Stimulated activated CD4-positive, alpha-beta T cell treated with anti-CD3 and anti-CD28 coated beads, Interleukin-2, amount 100 ng/mL, for 24 hours (primary cell): ENCODE measurements around the gene ARF1.

ENCODE experiments used
- DNase-seq, 2 donors: peaks; one replicate each; pipeline ENCODE4 v3.0.0-alpha.2; 2020

ARF1 gene

DNA sequence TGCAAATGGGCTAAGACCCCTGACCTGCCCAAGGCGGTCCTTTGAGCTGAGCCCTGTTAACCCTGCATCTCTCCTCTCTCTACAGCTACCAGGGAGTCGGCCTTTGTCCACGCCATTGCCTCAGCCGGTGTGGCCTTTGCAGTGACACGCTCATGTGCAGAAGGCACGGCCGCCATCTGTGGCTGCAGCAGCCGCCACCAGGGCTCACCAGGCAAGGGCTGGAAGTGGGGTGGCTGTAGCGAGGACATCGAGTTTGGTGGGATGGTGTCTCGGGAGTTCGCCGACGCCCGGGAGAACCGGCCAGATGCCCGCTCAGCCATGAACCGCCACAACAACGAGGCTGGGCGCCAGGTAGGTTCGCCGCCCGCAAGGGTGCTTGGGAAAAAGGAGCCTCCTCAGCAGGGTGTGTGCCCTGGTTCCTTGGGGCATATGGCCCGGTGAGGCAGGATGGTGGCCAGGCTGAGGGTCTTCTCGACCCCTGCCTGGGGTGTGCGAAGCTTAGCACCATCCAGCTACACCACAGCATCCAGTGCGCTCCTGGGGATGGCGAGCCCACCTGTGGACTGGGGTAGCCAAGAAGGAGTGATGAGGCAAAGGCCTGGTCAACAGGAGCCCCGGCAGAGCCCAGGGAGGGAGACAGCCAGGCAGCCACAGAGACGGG, 31.8 kb upstream of the ARF1 start:
- DNase-seq, result peak in 1 of 2 donors; percentile 5

- no peak for DNase-seq
These were observed 24.1 kb upstream of the ARF1 start for GRCh38 chr1:228058172-228058948.

DNA sequence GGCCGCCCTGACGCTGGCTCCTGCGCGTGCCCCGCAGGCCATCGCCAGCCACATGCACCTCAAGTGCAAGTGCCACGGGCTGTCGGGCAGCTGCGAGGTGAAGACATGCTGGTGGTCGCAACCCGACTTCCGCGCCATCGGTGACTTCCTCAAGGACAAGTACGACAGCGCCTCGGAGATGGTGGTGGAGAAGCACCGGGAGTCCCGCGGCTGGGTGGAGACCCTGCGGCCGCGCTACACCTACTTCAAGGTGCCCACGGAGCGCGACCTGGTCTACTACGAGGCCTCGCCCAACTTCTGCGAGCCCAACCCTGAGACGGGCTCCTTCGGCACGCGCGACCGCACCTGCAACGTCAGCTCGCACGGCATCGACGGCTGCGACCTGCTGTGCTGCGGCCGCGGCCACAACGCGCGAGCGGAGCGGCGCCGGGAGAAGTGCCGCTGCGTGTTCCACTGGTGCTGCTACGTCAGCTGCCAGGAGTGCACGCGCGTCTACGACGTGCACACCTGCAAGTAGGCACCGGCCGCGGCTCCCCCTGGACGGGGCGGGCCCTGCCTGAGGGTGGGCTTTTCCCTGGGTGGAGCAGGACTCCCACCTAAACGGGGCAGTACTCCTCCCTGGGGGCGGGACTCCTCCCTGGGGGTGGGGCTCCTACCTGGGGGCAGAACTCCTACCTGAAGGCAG, 23.4 kb upstream of the ARF1 start:
- peak; percentile 34 to 36 for DNase-seq

DNA sequence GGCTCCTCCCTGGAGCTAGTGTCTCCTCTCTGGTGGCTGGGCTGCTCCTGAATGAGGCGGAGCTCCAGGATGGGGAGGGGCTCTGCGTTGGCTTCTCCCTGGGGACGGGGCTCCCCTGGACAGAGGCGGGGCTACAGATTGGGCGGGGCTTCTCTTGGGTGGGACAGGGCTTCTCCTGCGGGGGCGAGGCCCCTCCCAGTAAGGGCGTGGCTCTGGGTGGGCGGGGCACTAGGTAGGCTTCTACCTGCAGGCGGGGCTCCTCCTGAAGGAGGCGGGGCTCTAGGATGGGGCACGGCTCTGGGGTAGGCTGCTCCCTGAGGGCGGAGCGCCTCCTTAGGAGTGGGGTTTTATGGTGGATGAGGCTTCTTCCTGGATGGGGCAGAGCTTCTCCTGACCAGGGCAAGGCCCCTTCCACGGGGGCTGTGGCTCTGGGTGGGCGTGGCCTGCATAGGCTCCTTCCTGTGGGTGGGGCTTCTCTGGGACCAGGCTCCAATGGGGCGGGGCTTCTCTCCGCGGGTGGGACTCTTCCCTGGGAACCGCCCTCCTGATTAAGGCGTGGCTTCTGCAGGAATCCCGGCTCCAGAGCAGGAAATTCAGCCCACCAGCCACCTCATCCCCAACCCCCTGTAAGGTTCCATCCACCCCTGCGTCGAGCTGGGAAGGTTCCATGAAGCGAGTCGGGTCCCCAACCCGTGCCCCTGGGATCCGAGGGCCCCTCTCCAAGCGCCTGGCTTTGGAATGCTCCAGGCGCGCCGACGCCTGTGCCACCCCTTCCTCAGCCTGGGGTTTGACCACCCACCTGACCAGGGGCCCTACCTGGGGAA, 22.7 kb upstream of the ARF1 start:
- peak; percentile 66 to 75 for DNase-seq

- DNase-seq, result no peak
These were observed 21.9 kb upstream of the ARF1 start for GRCh38 chr1:228060458-228061190.

- no peak for DNase-seq
These were observed 21.0 kb upstream of the ARF1 start for GRCh38 chr1:228061411-228062084.

DNA sequence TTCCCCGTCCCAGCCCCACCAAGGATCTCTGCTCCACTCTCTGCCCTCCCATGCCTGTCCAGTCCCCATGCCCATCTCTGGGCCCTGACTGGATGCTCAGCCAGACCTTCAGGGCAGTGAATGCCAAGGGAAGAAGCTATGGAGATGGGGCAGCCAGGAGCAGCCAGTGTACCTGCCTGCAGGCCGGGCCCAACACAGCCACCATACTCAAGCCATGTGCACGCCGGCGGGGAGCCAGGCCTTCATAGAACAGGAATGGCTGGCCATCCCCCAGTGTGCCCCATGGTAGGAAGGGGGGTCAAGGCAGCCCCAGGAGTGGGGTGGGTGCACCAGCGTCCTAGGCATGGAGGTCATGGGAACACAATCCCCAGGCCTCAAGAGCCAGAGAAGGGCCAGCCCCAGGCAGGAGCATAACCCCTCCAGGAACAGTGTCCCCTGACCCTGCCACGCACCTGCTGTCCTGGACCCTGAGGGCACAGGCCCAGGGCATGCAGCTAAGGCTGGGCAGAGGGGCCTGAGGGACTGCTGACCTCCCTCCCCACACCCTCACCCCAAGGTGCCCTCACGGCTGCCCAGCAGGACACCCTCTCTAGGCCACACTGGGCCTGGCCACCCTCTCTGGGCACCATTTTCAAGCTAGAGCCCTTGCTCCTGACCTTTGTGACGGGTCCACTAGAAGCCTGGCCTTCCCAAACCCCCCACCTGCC, 20.3 kb upstream of the ARF1 start:
- DNase-seq, result no peak

- DNase-seq, result no peak
These were observed 19.7 kb upstream of the ARF1 start for GRCh38 chr1:228062812-228063211.

DNA sequence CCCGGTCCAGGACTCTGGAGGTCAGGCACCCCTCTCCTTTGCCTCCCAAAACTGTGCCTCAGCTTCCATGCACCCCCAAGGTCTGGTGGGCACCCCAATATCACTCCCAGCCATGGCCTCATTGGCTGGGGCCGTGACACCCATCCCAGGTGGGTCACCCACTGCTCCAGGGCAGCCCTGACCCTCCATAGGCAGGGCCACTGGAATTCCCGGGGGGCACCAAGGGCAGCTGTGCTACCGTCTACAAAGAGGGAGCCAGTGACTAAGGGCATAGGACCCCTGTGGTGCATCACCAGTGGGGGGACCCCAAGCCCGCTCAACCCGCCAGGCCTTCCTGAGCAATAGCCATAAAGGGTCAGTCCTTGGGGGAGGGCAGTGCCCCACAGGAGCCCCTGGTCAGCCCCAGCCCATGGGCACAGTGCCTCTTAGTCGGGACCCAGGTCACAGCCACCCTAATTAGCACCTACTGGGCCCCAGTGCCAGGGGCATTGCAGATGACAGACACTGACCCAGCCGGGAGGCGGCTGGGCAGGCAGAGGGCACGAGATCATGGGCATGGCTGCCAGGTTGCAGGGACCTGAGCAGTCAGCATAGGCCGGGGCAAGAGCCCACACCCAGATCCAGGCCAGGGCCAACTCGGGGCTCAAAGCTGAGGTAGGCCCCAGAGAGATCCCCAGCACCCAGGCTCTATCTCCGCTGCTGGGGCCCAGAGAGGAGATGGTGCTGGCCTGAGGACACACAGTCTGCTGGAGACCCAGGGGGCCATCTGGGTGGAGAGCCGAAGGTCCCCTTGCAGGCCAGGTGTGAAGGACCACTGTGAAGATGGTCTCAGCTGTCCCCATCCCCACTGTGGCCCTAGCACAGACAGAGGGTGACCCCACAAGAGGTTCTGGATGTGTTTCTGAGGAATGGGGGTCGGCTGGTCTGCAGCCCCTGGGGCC, 19.0 kb upstream of the ARF1 start:
- DNase-seq, result no peak

GRCh38 chr1:228064296-228064695, 18.2 kb upstream of the ARF1 start:
- no peak for DNase-seq

GRCh38 chr1:228064741-228065542, 17.6 kb upstream of the ARF1 start:
- no peak for DNase-seq

DNA sequence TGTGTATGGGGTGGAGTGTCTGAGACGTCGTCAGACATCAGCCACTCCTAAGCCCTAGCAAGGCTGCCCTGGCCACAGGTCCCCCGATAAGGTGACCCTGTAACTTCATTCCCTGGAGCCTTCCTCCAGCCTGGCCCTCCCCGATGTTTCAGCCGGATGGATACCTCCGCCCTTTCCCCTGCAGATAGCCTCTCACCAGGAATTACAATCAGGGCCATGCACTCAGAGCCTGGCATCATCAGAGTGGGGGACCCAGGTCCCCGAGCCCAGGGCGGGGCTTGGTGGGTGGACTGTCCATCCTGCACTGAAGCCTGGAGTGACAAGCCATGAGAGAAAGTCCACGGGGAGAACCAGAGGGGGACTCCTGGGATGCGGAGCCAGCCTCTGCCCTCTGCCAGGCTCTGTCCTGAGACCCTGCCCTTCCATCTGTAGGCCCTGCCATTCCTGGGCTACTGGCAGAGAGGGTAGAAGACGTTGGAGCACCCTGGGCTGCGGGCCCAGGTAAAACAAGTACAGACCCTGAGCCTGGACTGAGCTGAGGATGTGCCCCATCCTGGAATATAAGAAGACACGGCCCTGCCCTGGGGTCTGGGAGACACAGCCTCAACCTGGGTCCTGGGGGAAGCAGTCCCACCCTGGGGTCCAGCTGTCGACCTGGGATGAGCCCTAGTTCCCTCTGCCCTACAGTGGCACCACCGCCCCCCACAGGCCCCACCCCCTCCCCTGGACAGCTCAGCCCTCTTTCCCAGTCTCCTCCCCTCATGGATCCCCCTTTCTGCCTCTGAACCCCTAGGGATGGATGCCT, 16.8 kb upstream of the ARF1 start:
- no peak for DNase-seq

DNA sequence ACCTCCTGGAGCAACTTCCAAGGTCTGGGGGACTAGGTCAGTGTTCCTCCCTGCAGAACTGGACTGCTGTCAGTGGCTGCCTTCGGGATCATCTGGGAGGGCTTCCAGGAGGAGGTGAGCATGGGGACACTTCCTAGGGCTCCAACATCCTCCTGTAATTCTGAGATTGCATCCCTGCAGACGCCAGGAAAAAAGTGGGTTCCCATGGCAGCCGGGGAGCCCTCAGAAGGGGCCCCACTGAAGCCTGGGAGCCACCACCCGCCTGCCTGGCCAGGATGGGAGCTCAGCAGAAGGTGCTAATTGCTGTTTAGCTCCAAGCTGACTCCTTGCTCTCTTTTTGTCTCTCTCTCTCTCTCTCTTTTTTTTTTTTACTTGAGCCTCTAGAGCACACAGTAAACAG, 16.1 kb upstream of the ARF1 start:
- DNase-seq, result no peak

GRCh38 chr1:228066891-228067654, 15.4 kb upstream of the ARF1 start:
- no peak for DNase-seq

DNA sequence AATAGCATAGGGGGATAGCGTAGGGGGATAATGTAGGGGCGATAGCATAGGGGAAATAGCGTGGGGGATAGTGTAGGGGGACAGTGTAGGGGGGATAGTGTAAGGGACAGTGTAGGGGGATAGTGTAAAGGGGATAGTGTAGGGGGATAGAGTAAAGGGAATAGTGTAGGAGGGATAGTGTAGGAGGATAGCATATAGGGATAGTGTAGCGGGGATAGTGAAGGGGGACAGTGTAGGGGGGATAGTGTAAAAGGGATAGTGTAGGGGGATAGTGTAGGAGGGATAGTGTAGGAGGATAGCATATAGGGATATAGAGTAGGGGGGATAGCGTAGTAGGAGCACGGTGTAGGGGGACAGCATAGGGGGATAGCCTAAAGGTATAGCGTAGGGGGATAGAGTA, 14.1 kb upstream of the ARF1 start:
- DNase-seq, result no peak

DNA sequence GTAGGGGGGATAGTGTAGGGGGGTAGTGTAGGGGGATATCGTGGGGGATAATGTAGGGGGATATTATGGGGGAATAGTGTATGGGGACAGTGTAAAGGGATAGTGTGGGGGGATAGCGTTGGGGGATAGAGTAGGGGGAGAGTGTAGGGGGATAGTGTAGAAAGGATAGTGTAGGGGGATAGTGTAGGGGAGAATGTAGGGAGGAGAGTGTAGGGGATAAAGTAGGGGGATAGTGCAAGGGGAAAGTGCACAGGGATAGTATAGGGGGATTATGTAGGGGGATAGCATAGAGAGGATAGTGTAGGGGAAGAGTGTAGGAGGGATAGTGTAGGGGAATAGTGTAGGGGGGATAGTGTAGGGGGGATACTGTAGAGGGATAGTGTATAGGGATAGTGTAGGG, 12.3 kb upstream of the ARF1 start:
- DNase-seq, result no peak

DNA sequence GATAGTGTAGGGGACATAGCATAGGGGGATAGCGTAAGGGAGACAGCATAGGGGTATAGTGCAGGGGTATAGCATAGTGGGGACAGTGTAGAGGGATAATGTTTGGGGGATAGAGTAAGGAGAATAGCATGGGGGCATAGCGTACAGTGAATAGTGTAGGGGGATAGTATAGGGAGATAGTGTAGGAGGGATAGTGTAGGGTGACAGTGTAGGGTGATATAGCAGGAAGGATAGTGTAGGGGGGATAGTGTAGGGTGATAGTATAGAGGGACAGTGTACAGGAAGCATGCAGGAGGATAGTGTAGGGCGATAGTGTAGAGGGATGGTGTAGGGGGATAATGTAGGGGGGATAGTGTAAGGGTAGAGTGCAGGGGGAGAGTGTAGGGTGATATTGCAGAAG, 11.7 kb upstream of the ARF1 start:
- DNase-seq, result no peak
